Fibroblast of pulmonary artery (primary cell): ENCODE results near the gene TPM2.

Experiments
- DNase-seq: peaks from one replicate; pipeline ENCODE4 v3.0.0-alpha.2; 2010; ENCODE audit warnings: low read depth
- H3K4me3 ChIP-seq: replicated peaks from 2 replicates; pipeline ENCODE4 v1.5.1; 2011; ENCODE audit warnings: low read depth, mild to moderate bottlenecking, control low read depth, low read length, moderate library complexity
- CTCF ChIP-seq: IDR thresholded peaks from 2 replicates; pipeline ENCODE4 v1.5.1; 2011; ENCODE audit warnings: mild to moderate bottlenecking, control low read depth, low read length, inconsistent platforms; ENCODE audit errors: missing control alignments

TPM2 gene

GRCh38 chr9:35661756-35662350 is 27.9 kb downstream of the TPM2 start:
- TF ChIP-seq CTCF = no peak
- no peak for DNase-seq
- H3K4me3 ChIP-seq = no peak overlapping the region

DNA sequence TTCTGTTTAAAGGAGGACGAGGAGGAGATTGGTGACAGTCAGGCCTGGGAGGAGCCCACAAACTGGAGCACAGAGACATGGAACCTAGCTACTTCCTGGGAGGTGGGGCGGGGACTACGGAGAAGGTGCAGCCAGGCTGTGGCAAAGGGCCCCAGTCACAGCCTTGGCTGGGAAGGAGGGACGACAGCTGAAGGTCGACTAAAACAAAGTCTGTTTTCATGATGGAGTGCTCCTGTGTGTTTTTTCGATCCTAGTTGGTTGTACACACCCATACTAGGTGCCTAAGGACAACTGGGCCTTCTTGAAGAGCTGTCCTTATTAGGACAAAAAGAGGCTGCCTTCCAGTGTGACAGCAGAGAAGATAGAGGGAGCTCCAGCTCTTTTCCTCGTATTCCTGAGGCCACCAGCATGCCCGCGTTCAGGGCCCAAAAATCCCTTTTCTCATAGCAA is 28.7 kb downstream of the TPM2 start:
- no peak overlapping the region for H3K4me3 ChIP-seq
- DNase-seq = peak; percentile 56
- TF ChIP-seq CTCF = peak; percentile 50

DNA sequence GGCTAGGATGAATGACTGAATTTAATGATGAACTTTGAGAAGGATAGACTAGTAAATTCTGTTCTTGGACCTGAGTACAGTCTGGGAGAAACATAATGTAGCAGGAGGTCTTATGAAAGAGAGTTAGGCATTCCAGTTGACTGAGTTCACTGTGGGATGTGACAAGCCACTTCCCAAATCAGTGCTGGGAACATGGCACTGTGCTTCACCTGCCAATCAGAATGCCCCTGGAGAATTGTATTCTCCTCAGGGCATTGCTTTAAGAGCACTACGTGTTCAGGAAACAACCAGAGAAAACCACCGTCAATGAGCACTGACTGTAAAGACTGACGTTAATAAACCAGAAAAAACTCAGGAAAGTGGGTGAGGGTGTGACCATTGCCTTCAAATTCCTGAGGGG is 30.4 kb downstream of the TPM2 start:
- peak overlapping the region; percentile 85 for H3K4me3 ChIP-seq
- peak; percentile 78 for DNase-seq
- TF ChIP-seq CTCF = no peak

GRCh38 chr9:35658968-35659220 is 30.8 kb downstream of the TPM2 start:
- DNase-seq = peak; percentile 56
- H3K4me3 ChIP-seq = peak overlapping the region; percentile 85
- TF ChIP-seq CTCF = no peak

DNA sequence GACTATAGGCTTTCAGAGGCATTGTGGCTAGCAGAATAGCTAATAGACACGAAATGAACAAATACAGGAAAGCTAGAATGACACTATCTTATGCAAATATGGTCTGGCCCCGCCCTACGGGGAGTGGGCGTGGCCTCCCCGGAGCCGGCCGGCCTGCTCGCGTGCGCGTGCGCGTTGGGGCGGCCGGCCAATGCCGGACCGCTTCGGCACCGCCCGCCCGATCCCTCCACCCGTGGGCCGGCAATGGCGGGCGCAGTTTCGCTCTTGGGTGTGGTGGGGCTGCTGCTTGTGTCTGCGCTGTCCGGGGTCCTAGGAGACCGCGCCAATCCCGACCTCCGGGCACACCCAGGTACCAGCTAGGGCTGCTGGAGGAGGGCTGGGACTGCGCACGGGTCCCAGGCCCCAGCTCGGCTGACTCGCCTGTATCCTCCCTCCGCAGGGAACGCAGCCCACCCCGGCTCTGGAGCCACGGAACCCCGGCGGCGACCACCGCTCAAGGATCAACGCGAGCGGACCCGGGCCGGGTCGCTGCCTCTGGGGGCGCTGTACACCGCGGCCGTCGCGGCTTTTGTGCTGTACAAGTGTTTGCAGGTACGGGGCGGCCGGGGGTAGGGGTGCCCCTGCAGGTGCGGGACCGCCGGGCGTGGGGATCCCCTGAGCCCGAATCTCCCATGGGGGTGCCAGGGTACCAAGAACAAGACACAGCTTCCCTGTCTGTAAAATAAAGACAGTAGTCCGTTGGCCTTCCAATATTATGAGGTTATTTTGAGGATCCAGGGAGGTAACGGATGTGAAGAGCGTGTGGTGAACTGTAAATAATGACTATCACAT is 31.4 kb downstream of the TPM2 start, which contains the start of gene CCDC107:
Gene CCDC107, plus strand, starts transcription at position 156 of the 831 bp plus-strand sequence. Its CDS starts 88 bp downstream, at position 244.
- DNase-seq = peak; percentile 86
- peak; percentile 40 for TF ChIP-seq CTCF

GRCh38 chr9:35657546-35658136 is 32.1 kb downstream of the TPM2 start, which contains the start of gene RMRP:
Gene RMRP, minus strand, starts transcription at chr9:35658019.
- H3K4me3 ChIP-seq = peak within 1 kb of the TSS; percentile 85
- DNase-seq = peak; percentile 100
- TF ChIP-seq CTCF = peak; percentile 19

More for the DNA sequence above, 31.4 kb downstream of the TPM2 start, which contains the start of gene CCDC107:
- peak within 1 kb of the TSS; percentile 85 for H3K4me3 ChIP-seq
